SK-N-SH treated with all-trans-retinoic acid at 6 μM for 48 hours (cell line): ENCODE results near the gene HELLS.

Source experiments
- CSDC2 ChIP-seq: fragments of 250-450 bp; sonication (Bioruptor Pico); IDR thresholded peaks from 2 replicates; pipeline ENCODE4 v1.5.0; 2020; ENCODE audit warnings: mild to moderate bottlenecking, moderate library complexity
- ESRRG ChIP-seq: fragments of 250-450 bp; sonication (Bioruptor Pico); IDR thresholded peaks from 2 replicates; pipeline ENCODE4 v1.6.1; 2021; ENCODE audit warnings: mild to moderate bottlenecking
- GLIS3 ChIP-seq: fragments of 250-450 bp; sonication (Bioruptor Pico); IDR thresholded peaks from 2 replicates; pipeline ENCODE4 v1.5.0; 2020; ENCODE audit warnings: mild to moderate bottlenecking, moderate library complexity
- ISL1 ChIP-seq: fragments of 250-450 bp; sonication (Bioruptor Pico); IDR thresholded peaks from 2 replicates; pipeline ENCODE4 v2.1.2; 2022; ENCODE audit warnings: mild to moderate bottlenecking, moderate library complexity
- PPARA ChIP-seq: fragments of 250-450 bp; sonication (Bioruptor Pico); IDR thresholded peaks from 2 replicates; pipeline ENCODE4 v1.5.0; 2020; ENCODE audit warnings: mild to moderate bottlenecking, borderline replicate concordance
- RARB ChIP-seq: fragments of 250-450 bp; sonication (Bioruptor Pico); IDR thresholded peaks from 2 replicates; pipeline ENCODE4 v1.8.0; 2021; ENCODE audit warnings: mild to moderate bottlenecking, moderate library complexity
- ZC3H10 ChIP-seq: fragments of 250-450 bp; sonication (Bioruptor Pico); IDR thresholded peaks from 2 replicates; pipeline ENCODE4 v1.5.1; 2021; ENCODE audit warnings: mild to moderate bottlenecking, moderate library complexity
- ZFP3 ChIP-seq: fragments of 250-450 bp; sonication (Bioruptor Pico); IDR thresholded peaks from 2 replicates; pipeline ENCODE4 v1.5.0; 2020; ENCODE audit warnings: mild to moderate bottlenecking, moderate library complexity
- ZNF565 ChIP-seq: fragments of 450-650 bp; formaldehyde crosslinking; conservative IDR thresholded peaks from 2 replicates; pipeline ENCODE4 v1.5.0; 2020; ENCODE audit warnings: low read depth, mild to moderate bottlenecking, moderate library complexity
- ZNF8 ChIP-seq: fragments of 450-650 bp; formaldehyde crosslinking; IDR thresholded peaks from 2 replicates; pipeline ENCODE4 v1.5.0; 2020; ENCODE audit warnings: mild to moderate bottlenecking, moderate library complexity
- TF ChIP-seq, protein P1 (sequence below): fragments of 250-450 bp; sonication (Bioruptor Pico); IDR thresholded peaks from 2 replicates; pipeline ENCODE4 v1.8.0; 2020; ENCODE audit warnings: mild to moderate bottlenecking, moderate library complexity, borderline replicate concordance

DNA sequence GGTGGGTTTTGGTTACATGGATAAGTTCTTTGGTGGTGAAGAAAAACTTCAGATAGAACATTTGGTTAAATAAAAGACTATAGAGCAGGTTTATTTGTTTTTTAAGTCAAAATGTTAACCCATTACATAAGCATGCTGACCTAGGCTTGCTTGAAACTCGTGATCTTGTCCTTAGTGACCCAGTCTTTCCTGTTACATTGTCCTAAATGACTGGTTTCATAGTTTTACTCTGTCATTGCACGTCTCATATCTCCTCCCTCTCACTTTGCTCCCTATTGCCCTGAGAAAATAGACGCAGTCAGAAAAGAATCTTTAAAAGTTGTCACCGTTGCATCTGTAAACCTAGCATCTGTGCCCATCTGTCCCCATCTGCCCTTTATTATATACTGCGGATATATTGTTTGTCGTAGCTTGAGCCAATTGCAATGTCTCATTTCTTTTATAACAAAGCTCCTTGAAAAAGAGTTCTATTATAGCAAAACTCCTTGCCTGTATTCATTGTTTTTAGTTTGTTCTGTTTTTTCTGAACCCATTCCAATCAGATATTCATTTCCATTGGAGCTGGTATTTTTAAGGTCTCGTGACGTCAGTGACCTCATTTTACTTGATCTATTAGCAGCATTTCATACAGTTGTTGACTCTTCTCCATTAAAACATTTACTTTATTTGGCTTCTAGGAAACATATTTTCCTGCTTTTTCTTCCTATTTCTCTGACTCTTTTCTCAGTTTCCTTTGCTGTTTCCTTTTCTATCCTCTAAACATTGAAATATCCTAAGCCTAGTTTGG lies 57.3 kb downstream of the HELLS start:
- no peak for TF ChIP-seq GLIS3 (CRISPR knock-in tag)
- no peak for TF ChIP-seq ZFP3 (CRISPR knock-in tag)
- TF ChIP-seq ZC3H10 = no peak
- no peak for TF ChIP-seq ISL1
- TF ChIP-seq, protein P1, sequence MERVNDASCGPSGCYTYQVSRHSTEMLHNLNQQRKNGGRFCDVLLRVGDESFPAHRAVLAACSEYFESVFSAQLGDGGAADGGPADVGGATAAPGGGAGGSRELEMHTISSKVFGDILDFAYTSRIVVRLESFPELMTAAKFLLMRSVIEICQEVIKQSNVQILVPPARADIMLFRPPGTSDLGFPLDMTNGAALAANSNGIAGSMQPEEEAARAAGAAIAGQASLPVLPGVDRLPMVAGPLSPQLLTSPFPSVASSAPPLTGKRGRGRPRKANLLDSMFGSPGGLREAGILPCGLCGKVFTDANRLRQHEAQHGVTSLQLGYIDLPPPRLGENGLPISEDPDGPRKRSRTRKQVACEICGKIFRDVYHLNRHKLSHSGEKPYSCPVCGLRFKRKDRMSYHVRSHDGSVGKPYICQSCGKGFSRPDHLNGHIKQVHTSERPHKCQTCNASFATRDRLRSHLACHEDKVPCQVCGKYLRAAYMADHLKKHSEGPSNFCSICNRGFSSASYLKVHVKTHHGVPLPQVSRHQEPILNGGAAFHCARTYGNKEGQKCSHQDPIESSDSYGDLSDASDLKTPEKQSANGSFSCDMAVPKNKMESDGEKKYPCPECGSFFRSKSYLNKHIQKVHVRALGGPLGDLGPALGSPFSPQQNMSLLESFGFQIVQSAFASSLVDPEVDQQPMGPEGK (CRISPR knock-in tag) = no peak
- no peak for TF ChIP-seq RARB (CRISPR knock-in tag)
- no peak for TF ChIP-seq ESRRG
- TF ChIP-seq ZNF565 (CRISPR knock-in tag) = no peak
- TF ChIP-seq CSDC2 (CRISPR knock-in tag) = no peak
- no peak for TF ChIP-seq PPARA (CRISPR knock-in tag)
- TF ChIP-seq ZNF8 (CRISPR knock-in tag) = no peak
